GM15510 (cell line): ENCODE measurements around the gene C3orf20.

ENCODE experiments used
- POLR2A ChIP-seq: IDR thresholded peaks from 3 replicates; pipeline ENCODE4 v1.6.1; 2011; ENCODE audit warnings: borderline replicate concordance; ENCODE audit not compliant: insufficient read length; ENCODE audit errors: extremely low read depth

Gene C3orf20

GRCh38 chr3:14785207-14786155 is 110.5 kb downstream of the C3orf20 start:
- TF ChIP-seq POLR2A, result no peak

- TF ChIP-seq POLR2A, result no peak
These were observed 111.4 kb downstream of the C3orf20 start for GRCh38 chr3:14786369-14786768.

DNA sequence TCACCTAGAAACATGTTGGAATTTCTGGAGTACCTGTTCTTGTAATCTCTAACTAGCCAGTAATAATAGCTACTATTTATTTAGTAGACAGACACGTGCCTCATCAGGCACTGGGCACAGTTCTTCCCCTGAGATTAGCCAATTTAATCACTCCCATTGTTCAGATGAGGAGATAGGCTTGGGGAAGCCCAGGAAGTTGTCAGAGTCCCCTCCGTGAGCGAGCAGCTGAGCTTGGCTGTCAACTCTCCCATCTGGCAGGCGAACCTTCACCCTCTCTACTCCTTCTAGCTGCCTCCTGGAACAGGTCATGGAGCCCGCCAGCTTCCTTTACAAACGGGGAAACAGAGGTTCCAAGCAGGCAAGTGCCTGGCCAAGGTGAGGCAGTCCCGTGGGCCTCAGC is 112.7 kb downstream of the C3orf20 start:
- no peak for TF ChIP-seq POLR2A

GRCh38 chr3:14788644-14789043 is 113.7 kb downstream of the C3orf20 start:
- no peak for TF ChIP-seq POLR2A

DNA sequence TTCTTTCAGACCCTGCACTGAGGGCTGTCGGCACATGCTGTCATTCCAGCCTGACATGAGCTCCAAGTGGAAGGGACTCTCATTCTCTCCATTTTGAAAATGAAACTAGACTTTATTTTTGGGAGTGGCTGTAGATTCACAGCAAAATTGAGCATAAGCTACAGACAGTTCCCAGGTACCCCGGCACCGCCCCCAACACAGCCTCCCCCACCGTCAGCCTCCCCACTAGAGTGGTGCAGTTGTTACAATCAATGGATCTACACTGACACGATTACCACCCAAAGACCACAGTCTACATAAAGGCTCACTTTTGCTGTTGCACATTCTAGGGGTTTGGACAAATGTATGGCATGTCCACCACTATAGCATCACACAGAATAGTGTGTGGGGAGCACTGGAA is 114.3 kb downstream of the C3orf20 start:
- TF ChIP-seq POLR2A, result no peak

DNA sequence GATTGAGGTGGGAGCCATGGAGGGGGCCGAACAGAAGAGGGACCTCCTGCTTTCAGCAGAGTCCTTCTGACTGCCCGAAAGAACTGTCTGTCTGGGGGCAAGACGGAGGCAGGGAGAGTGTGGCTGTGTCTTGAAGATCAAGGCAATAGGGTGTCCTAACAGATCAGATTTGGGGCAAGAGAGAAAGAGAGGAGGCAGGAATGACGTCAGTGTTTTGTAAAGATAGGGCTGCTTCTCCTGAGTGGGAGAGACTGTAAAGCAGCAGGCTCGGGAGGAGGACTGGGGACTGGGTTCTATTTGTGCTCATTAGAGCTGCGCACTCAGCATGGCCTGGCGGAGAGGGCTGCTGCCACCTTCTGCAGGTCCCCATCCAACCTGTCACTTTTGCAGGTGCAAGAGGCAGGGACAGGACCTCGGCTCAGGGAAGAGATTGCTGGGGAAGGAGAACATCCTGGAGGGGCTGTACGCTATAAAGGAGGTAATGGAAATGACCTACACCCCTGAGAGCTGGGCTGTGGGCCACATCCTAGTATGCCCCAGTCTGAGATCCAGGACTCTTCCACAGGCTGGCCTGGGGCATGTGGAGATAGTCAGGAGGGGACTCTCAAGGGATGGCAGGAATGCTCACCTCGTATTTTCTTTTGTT is 114.8 kb downstream of the C3orf20 start:
- TF ChIP-seq POLR2A, result no peak

- no peak for TF ChIP-seq POLR2A
These were observed 116.5 kb downstream of the C3orf20 start for GRCh38 chr3:14791343-14791945.

GRCh38 chr3:14792691-14793121 is 117.8 kb downstream of the C3orf20 start:
- TF ChIP-seq POLR2A, result no peak

- no peak for TF ChIP-seq POLR2A
These were observed 118.4 kb downstream of the C3orf20 start for GRCh38 chr3:14793126-14793857.

GRCh38 chr3:14793858-14794234 is 118.9 kb downstream of the C3orf20 start:
- no peak for TF ChIP-seq POLR2A

DNA sequence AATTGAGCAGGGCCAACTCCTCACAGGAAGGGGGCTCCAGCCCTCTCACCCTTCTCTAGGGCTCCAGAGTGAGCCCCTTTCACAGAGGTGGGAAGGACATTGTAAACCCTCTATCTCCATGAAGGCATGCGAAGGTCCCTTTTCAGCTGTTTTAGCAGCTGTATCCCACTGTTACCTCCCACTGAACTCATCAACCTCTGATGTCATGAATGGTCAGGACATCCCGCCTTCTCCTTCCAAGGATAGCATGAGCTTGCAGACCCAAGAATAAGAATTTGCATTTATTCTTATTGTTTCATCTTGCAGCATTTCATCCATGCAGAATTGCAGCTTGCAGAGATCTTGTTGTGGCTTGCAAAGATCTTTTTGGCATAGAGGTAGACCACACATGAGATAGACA is 119.5 kb downstream of the C3orf20 start:
- no peak for TF ChIP-seq POLR2A

DNA sequence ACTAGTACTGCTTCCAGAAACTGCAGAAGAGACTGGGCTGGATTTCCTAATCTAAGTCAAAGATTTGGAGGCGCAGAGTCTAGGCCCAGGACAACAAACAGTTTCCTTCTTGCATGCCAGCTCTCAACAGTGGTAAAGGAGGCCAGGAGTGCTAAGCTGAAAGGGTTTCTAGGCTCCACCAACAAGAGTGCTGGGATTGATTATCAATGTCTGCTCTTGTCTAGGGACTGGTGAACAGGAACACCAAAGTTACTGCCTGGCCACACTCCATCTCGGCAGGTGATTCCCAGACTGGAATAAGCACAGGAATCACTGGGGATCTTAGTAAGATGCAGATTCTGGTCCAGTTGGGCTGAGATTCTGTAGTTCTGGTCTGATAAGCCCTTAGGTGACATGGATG is 121.1 kb downstream of the C3orf20 start:
- TF ChIP-seq POLR2A, result no peak

DNA sequence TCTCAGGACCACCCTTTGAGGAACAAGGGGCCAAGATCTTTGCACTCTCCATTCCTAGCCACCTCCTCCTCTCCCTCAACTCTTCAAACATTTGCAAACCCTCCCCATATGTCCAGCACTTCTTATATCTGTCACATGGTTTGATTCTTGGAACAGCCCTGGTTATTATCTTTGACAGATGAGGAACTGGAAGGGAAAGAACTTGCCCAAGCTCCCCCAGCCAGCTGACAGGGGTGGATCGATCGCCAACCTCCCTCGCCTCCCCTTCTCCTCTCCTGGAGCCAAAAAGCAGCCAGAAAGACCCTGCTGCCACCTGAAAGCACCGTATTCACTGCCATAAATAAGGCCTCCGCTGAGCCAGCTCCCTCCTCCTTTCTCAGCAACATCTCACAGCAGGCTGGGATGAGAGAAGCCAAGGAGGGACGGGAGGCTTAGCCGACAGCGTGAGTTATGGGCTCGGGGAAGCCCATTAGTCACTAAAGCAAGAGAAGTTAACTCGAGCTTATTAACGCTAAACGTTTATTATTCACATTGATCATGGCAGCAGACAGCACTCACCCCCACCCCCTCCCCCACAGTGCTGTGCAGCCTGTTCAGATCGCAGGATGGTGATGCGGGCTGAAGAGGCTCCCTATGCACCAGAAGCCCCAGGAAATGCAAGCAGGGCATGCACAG is 121.6 kb downstream of the C3orf20 start:
- no peak for TF ChIP-seq POLR2A

GRCh38 chr3:14797731-14798130 is 122.8 kb downstream of the C3orf20 start:
- no peak for TF ChIP-seq POLR2A

DNA sequence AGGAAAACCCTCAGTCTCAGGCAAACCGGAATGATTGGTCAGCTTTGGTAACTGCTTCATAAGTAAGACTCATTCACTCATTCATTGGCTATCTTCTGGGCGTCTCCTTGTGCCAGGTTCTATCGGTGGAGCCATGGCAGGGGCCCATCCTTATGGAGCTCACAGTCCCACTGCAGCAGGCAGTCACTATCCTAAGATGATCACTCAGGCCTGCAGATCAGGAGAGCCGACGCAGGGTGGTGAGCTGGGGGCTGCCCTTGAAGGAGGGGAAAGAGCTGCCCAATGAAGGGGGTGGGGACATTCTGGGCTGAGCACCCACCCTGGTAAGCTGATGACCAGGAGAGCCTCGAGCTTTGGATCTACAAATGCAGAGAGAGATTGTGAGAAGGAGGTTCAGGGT is 123.3 kb downstream of the C3orf20 start:
- TF ChIP-seq POLR2A, result no peak

- no peak for TF ChIP-seq POLR2A
These were observed 124.2 kb downstream of the C3orf20 start for GRCh38 chr3:14799146-14799545.
